ENCODE results near the gene PKLR. TPM values are rescaled to one million over a fixed set of nuclear protein-coding genes. Genes with fewer than 3 reads are reported as not detected.
"Not testable (repeated sequence)": the region's sequence is repeated elsewhere in the genome, so short reads cannot be mapped to it uniquely, and the experiment has no call there.

Gene PKLR
- total RNA-seq, 2 donors from 2014 or later: not detected

- Mint-ChIP-seq H3K27me3 (no peaks in the 10 kb centered on the region), H3K9me3 (no peaks in the 10 kb centered on the region), H3K4me3 (peak overlapping the region; percentile 45), H3K36me3 (no peaks in the 10 kb centered on the region), H3K27ac (peak overlapping the region in 1 of 2 donors; percentile 68), H3K4me1 (ENCODE audit: low read depth in 2 of 2) (peaks cover 19 to 34% of the 10 kb centered on the region in 2 donors)
- DNase-seq (ENCODE audit: low spot score): peak; percentile 95
- ATAC-seq: peak; percentile 96 to 97
Observed at GRCh38 chr1:155250633-155251449, 50.4 kb downstream of the PKLR start.

DNA sequence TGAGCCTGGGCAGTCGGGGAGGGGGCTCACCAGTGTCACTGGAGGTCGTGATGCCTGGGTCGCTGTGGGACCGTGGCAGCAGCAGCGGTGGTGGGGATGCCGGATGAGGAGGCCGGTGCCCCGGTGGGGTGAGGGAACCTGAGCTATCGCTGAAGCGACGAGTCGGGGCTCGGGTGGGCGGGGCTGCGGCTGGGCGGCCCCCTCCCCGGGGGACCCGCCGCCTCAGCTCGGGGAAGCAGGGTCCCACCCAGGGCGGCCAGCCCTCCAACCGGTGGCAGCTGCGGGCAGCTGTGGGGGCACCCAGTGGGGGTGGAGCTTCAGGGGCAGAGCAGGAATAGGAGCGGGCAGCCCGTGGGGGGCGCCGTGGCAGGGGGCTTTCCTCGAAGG, 51.0 kb downstream of the PKLR start:
- peaks cover 21 to 30% of the 10 kb centered on the region in 2 donors for H3K4me1 Mint-ChIP-seq (ENCODE audit: low read depth in 2 of 2)
- H3K9me3 Mint-ChIP-seq: no peaks in the 10 kb centered on the region
- ATAC-seq: peak; percentile 24 to 37
- H3K27ac Mint-ChIP-seq: no peak overlapping the region
- H3K4me3 Mint-ChIP-seq: peak overlapping the region; percentile 45
- no peak for DNase-seq (ENCODE audit: low spot score)
- no peaks in the 10 kb centered on the region for H3K27me3 Mint-ChIP-seq
- H3K36me3 Mint-ChIP-seq: no peaks in the 10 kb centered on the region

- H3K27ac Mint-ChIP-seq: no peak overlapping the region
- ATAC-seq (no peak), DNase-seq (ENCODE audit: low spot score) (no peak)
- peaks cover 6% of the 10 kb centered on the region for H3K36me3 Mint-ChIP-seq
- H3K27me3 Mint-ChIP-seq: no peaks in the 10 kb centered on the region
- peaks cover 28 to 30% of the 10 kb centered on the region in 2 donors for H3K4me1 Mint-ChIP-seq (ENCODE audit: low read depth in 2 of 2)
- H3K9me3 Mint-ChIP-seq: peaks cover 3% of the 10 kb centered on the region
- H3K4me3 Mint-ChIP-seq: no peak overlapping the region
Observed at GRCh38 chr1:155247667-155248553, 53.3 kb downstream of the PKLR start.

DNA sequence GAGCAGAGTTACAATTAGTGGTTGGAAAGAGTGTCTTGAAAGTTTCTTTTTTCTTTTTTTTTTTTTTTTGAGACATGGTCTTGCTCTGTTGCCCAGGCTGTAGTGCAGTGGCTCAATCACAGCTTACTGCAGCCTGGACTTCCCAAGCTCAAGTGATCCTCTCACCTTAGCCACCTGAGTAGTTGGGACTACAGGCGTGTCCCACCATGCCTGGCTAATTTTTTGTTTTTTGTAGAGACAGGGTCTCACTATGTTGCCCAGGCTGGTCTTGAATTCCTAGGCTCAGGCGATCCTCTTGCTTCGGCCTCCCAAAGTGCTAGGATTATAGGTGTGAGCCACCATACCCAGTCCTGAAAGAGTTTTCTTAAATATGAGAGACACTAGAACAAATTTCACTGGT, 54.4 kb downstream of the PKLR start:
- H3K9me3 Mint-ChIP-seq; H3K4me3 Mint-ChIP-seq; H3K36me3 Mint-ChIP-seq; ATAC-seq; H3K27me3 Mint-ChIP-seq; DNase-seq (ENCODE audit: low spot score): not testable (repeated sequence)
- Mint-ChIP-seq H3K27ac (peak overlapping the region; percentile 69 to 88), H3K4me1 (ENCODE audit: low read depth in 2 of 2) (peaks cover 28 to 30% of the 10 kb centered on the region in 2 donors)

DNA sequence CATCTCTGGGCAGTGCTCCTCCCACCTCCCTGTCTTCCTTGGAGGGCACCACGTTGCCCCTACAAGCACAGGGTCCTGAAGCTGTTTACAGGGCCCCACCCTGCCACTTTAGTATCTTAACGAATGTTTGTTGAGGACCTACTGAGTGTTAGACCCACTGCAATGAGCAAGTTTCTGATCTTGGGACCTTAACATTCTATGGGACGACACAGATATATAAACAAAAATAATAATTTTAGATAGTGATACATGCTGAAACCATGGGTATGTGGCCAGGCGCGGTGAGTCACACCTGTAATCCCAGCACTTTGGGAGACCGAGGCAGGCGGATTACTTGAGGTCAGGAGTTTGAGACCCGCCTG, 56.1 kb downstream of the PKLR start:
- Mint-ChIP-seq H3K27me3 (no peaks in the 10 kb centered on the region), H3K27ac (peak overlapping the region; percentile 88 to 94), H3K36me3 (peaks cover 6% of the 10 kb centered on the region), H3K4me1 (ENCODE audit: low read depth in 2 of 2) (peaks cover 37 to 38% of the 10 kb centered on the region in 2 donors), H3K9me3 (peaks cover 3% of the 10 kb centered on the region), H3K4me3 (peak overlapping the region; percentile 79)
- ATAC-seq (no peak), DNase-seq (ENCODE audit: low spot score) (no peak)

DNA sequence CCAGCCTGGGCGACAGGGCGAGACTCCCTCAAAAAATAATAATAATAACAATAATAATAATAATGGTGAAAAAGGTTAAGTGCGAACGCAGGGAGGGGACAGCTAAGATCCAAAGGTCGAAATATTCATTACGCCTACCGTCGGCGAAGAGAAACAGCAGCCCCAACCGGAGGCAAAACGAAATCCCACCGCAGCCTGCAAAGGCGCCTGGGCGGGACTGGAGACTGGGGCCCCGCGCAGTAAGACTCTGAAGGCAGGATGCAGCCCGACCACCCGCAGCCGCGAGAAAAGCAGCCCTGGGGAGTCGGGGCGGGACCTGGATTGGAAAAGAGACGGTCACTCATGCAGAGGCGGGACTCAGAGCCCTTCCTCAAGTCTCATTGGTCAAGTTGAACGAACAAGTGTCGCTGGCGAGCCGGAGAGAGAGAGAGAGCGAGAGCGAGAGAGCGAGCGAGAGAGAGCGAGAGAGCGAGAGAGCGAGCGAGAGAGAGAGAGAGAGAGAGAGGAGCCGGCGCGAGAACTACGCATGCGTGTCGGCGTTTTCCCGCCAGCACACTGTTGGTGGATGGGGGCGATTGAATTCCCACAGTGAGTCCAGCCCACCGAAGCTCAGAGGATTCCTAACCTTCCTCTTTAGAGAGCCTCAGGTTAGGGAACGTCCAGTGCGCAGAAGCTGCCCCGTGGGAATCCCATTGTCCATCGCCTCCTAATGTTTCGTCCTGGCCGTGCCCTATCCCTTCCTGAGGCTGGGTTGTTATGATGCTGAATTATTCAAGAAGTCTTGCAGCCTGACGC, 56.7 kb downstream of the PKLR start:
- Mint-ChIP-seq H3K4me3 (peak overlapping the region; percentile 79), H3K36me3 (peaks cover 6% of the 10 kb centered on the region), H3K4me1 (ENCODE audit: low read depth in 2 of 2) (peaks cover 37 to 38% of the 10 kb centered on the region in 2 donors), H3K27me3 (no peaks in the 10 kb centered on the region), H3K27ac (peak overlapping the region; percentile 88 to 94), H3K9me3 (peaks cover 3% of the 10 kb centered on the region)
- peak; percentile 98 for DNase-seq (ENCODE audit: low spot score)
- ATAC-seq: peak; percentile 98

DNA sequence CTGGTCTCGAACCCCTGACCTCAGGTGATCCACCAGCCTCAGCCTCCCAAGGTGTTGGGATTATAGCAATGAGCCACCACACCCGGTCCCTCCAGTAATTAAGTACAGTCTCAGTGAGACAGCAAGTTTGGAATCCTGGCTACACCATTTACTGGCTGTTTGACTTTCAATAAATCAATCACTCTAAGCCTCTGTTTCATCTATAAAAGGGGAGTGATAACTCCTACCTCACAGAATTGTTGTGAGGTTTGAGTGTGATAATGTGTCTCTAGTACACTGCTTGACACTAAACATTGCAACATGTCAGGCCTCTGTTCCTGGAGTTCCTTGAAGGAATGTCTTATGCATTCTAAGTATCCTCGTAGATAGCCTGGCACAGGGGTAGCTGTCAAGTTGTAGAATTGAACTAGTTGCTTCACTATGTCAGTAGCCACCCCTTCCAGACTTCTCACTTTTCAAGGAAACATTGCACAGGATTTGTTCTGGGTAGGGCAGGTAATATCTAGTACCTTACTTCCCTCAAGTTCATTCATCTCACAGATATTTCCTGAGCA, 58.4 kb downstream of the PKLR start:
- Mint-ChIP-seq H3K4me1 (ENCODE audit: low read depth in 2 of 2) (peaks cover 37 to 38% of the 10 kb centered on the region in 2 donors), H3K27ac (peak overlapping the region; percentile 19 to 88), H3K4me3 (peak overlapping the region; percentile 79), H3K36me3 (peaks cover 6% of the 10 kb centered on the region), H3K27me3 (no peaks in the 10 kb centered on the region), H3K9me3 (peaks cover 3% of the 10 kb centered on the region)
- no peak for ATAC-seq
- DNase-seq (ENCODE audit: low spot score): no peak

DNA sequence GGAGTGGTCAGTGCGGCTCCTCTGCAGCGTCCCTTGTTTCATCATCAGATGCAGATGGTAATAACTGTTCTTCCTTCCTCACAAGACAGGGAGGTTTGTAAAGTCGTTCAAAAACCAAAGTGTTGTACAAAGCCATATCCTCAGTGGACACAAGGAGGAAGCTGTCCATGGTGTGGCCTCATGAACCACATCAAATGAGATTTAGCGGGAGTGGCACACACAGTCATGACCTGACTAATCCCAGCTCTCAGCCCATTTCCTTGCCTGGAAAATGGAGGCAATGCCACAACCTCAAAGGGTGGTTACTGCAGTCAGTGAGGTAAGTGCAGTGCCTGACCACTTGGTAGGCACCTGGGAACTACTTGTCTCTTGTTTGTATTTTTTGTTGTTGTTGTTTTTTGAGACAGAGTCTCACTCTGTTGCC, 59.4 kb downstream of the PKLR start:
- H3K27me3 Mint-ChIP-seq: no peaks in the 10 kb centered on the region
- H3K4me1 Mint-ChIP-seq (ENCODE audit: low read depth in 2 of 2): peaks cover 37 to 39% of the 10 kb centered on the region in 2 donors
- H3K9me3 Mint-ChIP-seq: peaks cover 3% of the 10 kb centered on the region
- peak overlapping the region; percentile 76 to 98 for H3K27ac Mint-ChIP-seq
- peaks cover 6% of the 10 kb centered on the region for H3K36me3 Mint-ChIP-seq
- DNase-seq (ENCODE audit: low spot score) (no peak), ATAC-seq (no peak)
- peak overlapping the region; percentile 95 for H3K4me3 Mint-ChIP-seq

GRCh38 chr1:155241069-155241679, 60.1 kb downstream of the PKLR start:
- no peaks in the 10 kb centered on the region for H3K27me3 Mint-ChIP-seq
- peaks cover 37 to 45% of the 10 kb centered on the region in 2 donors for H3K4me1 Mint-ChIP-seq (ENCODE audit: low read depth in 2 of 2)
- H3K27ac Mint-ChIP-seq: peak overlapping the region; percentile 76 to 98
- peaks cover 3% of the 10 kb centered on the region for H3K9me3 Mint-ChIP-seq
- ATAC-seq (peak; percentile 35 to 64), DNase-seq (ENCODE audit: low spot score) (peak; percentile 82)
- H3K4me3 Mint-ChIP-seq: peak overlapping the region; percentile 95
- H3K36me3 Mint-ChIP-seq: peaks cover 6% of the 10 kb centered on the region

Other genes with a start within 250 kb of the PKLR start
- gene EFNA4, start 237.7 kb downstream of the PKLR start, total RNA-seq: 1 to 10 TPM; 1.7 to 4.7 TPM
- 1 to 10 TPM in 1 of 2 donors, not detected in 1; 1.2 TPM for gene EFNA3, start 222.6 kb downstream of the PKLR start, total RNA-seq
- not detected for gene EFNA1, start 173.6 kb downstream of the PKLR start, total RNA-seq
- gene SLC50A1, start 165.6 kb downstream of the PKLR start, total RNA-seq: 10 to 100 TPM; 28.8 to 36.3 TPM
- gene DPM3, start 160.9 kb downstream of the PKLR start, total RNA-seq: 10 to 100 TPM; 26.0 to 31.1 TPM
- gene KRTCAP2, start 128.1 kb downstream of the PKLR start, total RNA-seq: 100 to 1,000 TPM; 149 to 223 TPM
- 1 to 10 TPM; 3.6 to 9.3 TPM for gene TRIM46, start 127.6 kb downstream of the PKLR start, total RNA-seq
- 1 to 10 TPM; 4.1 to 9.4 TPM for gene THBS3, start 93.5 kb downstream of the PKLR start, total RNA-seq
- gene MTX1, start 92.7 kb downstream of the PKLR start, total RNA-seq: 10 to 100 TPM; 42.6 to 53.0 TPM
- 10 to 100 TPM; 12.3 to 38.0 TPM for gene ENTREP3, start 46.0 kb downstream of the PKLR start, total RNA-seq
- 100 to 1,000 TPM; 134 to 169 TPM for gene SCAMP3, start 39.1 kb downstream of the PKLR start, total RNA-seq
- gene CLK2, start 27.9 kb downstream of the PKLR start, total RNA-seq: 100 to 1,000 TPM in 1 of 2 donors, 10 to 100 TPM in 1; 77.1 to 117 TPM
- 1 to 10 TPM; 2.0 to 4.7 TPM for gene HCN3, start 24.0 kb downstream of the PKLR start, total RNA-seq
- gene FDPS, start 7.4 kb upstream of the PKLR start, total RNA-seq: 100 to 1,000 TPM; 251 to 386 TPM
- gene RUSC1, start 19.5 kb upstream of the PKLR start, total RNA-seq: 10 to 100 TPM; 26.2 to 40.1 TPM